Ectodermal cell (in vitro differentiated cells): ENCODE results near the gene FOXO4.

Experiments
- H3K27ac ChIP-seq: 2 replicates; pipeline ENCODE4 v1.7.0; 2013; ENCODE audit warnings: mild to moderate bottlenecking, low read depth, low read length; ENCODE audit not compliant: insufficient read depth, poor library complexity, severe bottlenecking
- H3K27me3 ChIP-seq: 2 replicates; pipeline ENCODE4 v1.7.0; 2013; ENCODE audit warnings: mild to moderate bottlenecking, low read length; ENCODE audit not compliant: insufficient read depth, control insufficient read depth, poor library complexity, severe bottlenecking
- H3K36me3 ChIP-seq: one replicate; pipeline ENCODE4 v1.7.0; 2013; ENCODE audit warnings: low read length; ENCODE audit not compliant: control insufficient read depth, insufficient read depth
- H3K4me1 ChIP-seq: one replicate; pipeline ENCODE4 v1.7.0; 2013; ENCODE audit warnings: low read length; ENCODE audit not compliant: control insufficient read depth, insufficient read depth
- H3K4me3 ChIP-seq: 2 replicates; pipeline ENCODE4 v1.7.0; 2013; ENCODE audit warnings: low read depth, low read length, control low read depth; ENCODE audit not compliant: insufficient read depth
- H3K9me3 ChIP-seq: 2 replicates; pipeline ENCODE4 v1.7.0; 2013; ENCODE audit warnings: mild to moderate bottlenecking, low read length, moderate library complexity; ENCODE audit not compliant: control insufficient read depth
- WGBS, 2 experiments: methylation state at CpG; one replicate each; pipeline ENCODE4 v1.1.7; 2013; ENCODE audit warnings: missing lambda C conversion rate in 2 of 2; 5-methylcytosine and 5-hydroxymethylcytosine counted together

The FOXO4 gene

DNA sequence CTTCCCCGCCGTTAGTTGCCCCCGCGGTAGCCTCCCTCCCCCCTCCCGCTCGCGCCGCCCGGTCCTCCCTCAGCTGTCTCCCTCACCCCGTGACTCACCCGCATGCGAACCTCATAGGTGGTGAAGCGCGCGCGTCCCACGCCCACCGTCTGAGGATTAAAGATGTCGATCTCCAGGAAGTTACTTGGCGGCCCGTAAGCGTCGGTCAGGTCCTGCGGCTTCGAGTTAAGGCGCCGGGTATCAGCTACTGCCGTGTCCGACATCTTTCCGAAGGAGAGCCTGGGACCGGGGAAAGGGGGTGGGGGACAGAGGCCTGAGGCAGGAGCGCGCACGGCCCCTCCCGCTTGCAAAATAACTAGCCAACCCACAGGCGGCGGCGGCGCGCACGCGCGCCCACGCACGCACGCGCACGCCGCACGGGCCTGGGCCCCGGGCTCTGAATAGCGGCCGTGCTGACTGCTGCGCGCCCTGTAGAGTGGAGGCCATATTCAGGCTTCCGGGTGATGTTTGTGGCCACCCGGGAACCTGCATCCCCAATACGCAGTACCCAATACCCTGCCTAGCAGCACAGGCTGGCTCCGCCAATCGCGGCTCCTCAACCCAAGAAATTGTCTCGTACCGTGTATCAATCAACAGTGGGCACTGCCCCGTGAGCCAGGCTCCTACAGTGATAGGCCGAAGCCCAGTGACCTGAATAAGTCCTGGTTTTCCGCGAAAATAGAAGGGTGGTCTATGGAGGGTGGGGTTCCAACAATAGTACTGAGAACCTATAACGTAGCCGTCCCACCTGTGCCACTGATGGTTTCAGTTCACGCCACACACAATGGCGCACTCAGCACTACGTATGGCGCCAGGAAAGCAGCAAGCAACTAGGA is 27.4 kb upstream of the FOXO4 start, which contains the start of gene SNX12:
TSS of gene SNX12 (minus strand) at position 291 of the 875 bp plus-strand sequence. CDS start at position 263, 28 bp downstream.
- no peaks in the 10 kb centered on the region for H3K27me3 ChIP-seq
- 1% methylated on average over 69 to 73 of the region's 73 CpGs for WGBS, 2 experiments
- H3K27ac ChIP-seq = peak within 1 kb of the TSS; percentile 74
- H3K9me3 ChIP-seq = no peaks in the 10 kb centered on the region
- H3K36me3 ChIP-seq = no peaks in the 10 kb centered on the region
- no peaks in the 10 kb centered on the region for H3K4me1 ChIP-seq
- H3K4me3 ChIP-seq = peak within 1 kb of the TSS; percentile 56

DNA sequence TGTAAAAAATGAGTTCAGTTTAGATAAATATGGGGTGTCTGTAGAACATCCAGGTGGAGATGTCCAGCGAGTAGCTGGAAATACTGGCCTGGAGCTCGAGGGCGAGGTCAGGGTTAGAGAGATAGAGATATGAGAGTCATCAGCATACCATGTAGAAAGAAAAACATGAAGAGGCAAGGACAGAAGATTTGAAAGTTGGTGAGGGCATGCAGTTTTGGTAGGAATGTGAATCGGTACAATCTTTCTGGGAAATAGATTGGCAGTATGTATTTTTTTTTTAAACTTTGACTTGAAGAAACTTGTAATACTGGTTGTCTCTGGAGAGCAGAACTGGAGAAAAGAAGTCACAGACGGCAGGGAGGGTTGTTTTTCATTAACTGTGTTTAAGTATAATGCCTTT is 25.1 kb upstream of the FOXO4 start:
- H3K27me3 ChIP-seq = no peaks in the 10 kb centered on the region
- no peak overlapping the region for H3K27ac ChIP-seq
- no peaks in the 10 kb centered on the region for H3K4me1 ChIP-seq
- 93 to 97% methylated on average over 4 of the region's 5 CpGs for WGBS, 2 experiments
- no peaks in the 10 kb centered on the region for H3K9me3 ChIP-seq
- H3K4me3 ChIP-seq = no peak overlapping the region
- no peaks in the 10 kb centered on the region for H3K36me3 ChIP-seq

DNA sequence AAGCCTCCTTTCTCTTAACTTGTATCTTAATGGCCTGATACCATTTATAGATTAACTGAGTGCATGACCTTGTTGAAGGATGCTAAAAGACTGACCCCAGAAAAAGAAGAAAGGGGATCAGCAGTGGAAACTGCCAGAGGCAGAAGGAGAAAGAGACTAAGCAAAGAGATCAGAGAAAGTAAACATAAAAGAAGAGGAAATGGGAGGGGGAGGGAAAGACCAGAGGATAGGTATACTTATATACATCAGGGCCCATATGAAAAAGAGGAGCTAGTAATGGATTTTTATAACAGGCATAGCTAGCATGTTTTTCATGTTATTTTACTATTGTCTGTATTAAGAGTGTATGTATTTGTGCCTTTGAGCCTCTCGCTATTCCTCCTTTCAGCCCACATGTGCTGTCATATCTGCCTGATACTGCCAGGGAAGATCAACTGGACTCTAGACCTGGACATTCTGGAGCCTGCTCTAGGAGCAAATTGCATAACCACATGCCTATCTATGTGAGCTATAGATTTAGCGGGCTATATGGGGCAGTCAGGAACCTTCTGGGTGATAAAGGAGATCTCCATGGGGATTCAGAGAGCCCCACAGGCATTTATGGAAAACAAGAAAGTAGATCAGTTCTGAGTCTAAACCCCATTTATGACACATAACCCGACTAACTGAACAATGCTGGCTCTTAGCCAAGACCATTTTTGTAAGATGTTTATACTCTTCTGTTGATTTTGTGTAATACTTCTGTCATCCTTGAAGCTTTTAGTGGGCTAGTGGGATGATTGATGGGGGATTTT is 14.1 kb upstream of the FOXO4 start:
- Histone ChIP-seq H3K36me3 (no peaks in the 10 kb centered on the region), H3K27ac (no peak overlapping the region), H3K4me3 (no peak overlapping the region), H3K4me1 (no peaks in the 10 kb centered on the region), H3K9me3 (no peaks in the 10 kb centered on the region), H3K27me3 (no peaks in the 10 kb centered on the region)
- WGBS, 2 experiments = 83 to 96% methylated on average over 3 of the region's 3 CpGs

DNA sequence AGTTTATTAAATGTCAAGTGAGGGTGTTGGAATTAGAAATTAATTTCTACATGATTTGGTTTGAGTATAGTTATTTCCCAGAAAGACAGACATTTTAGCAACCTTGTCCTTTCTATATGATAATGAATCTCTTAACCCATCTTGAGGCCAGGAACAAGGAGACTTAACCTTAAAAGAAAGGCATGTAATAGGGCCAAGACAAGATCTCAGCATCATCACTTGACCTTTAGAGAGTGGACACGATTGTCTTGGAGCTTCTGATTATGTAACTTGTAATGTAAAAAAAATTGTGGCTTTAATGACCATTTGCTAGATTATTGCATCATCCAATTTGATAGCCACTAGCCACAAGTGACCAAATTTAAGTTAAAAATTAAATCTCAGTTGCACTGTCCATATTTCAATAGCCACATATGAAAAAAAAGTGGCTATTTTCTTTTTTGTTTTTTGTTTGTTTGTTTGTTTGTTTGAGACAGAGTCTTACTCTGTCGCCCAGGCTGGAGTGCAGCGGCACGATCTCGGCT is 13.5 kb upstream of the FOXO4 start:
- WGBS, 2 experiments = 92 to 95% methylated on average over 4 to 5 of the region's 5 CpGs

DNA sequence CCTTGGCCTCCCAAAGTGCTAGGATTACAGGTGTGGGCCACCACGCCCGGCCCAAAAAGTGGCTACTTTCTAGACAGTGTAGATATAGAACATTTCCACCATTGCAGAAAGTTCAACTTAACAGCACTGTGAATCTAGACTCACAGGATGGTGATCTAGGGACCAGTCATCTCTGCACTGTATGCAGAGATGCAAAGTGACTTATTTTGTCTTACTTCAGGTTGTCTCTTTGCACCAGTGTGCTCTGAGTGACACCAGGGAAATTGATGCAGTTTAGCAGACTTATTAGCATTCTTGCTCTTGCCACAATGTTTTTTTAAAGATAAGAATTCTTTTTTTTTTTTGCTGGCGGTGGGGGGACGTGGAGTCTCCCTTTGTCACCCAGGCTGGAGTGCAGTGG is 12.8 kb upstream of the FOXO4 start:
- WGBS, 2 experiments = 92 to 96% methylated on average over 4 of the region's 4 CpGs
- Histone ChIP-seq H3K27ac (no peak overlapping the region), H3K36me3 (no peaks in the 10 kb centered on the region), H3K4me1 (no peaks in the 10 kb centered on the region), H3K4me3 (no peak overlapping the region), H3K27me3 (no peaks in the 10 kb centered on the region), H3K9me3 (no peaks in the 10 kb centered on the region)

More for the DNA sequence above, 13.5 kb upstream of the FOXO4 start:
- H3K27ac ChIP-seq = no peak overlapping the region
- H3K27me3 ChIP-seq = no peaks in the 10 kb centered on the region
- no peaks in the 10 kb centered on the region for H3K36me3 ChIP-seq
- no peaks in the 10 kb centered on the region for H3K4me1 ChIP-seq
- no peak overlapping the region for H3K4me3 ChIP-seq
- no peaks in the 10 kb centered on the region for H3K9me3 ChIP-seq

DNA sequence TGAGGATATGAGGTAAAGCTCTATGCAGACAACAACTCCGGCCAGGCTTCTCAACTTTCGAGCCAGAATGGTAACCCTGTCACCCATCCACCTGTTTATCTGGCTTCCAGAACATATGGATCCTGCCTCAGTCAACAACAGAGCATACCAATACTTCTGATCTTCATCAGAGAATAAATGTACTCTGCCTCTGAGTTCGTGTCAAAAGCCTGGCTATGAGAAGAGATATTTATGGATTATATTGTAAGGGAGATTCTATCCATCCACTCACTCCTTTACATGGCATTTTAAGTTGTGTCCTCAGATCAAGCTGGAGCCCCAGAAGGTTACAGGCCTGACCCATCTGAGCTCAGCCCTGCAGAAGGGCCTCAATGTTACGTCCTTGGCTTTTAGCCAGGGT is 9.8 kb upstream of the FOXO4 start:
- Histone ChIP-seq H3K9me3 (no peaks in the 10 kb centered on the region), H3K4me3 (no peak overlapping the region), H3K27ac (no peak overlapping the region), H3K36me3 (no peaks in the 10 kb centered on the region), H3K4me1 (no peaks in the 10 kb centered on the region), H3K27me3 (no peaks in the 10 kb centered on the region)
- WGBS, 2 experiments = 85 to 94% methylated on average over 3 of the region's 4 CpGs

DNA sequence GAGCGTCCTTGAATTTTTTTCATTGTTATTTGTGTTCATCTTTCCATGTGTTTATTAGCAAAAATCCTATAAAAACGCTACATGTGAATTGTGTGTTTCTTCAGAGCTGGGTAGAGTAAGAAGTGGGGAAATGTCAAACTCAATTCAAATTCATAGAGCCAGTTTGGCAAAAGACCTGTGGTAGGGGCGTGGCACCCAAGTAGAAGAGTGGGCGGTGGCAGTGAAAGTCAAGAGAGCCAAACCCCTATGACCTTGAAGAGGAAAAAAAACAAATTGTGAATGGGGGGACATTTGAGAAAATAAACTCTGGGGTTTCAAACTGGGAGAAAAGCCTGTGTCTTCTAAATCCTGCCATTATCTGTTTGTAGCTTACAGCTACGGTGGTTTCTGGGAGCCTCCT is 4.4 kb upstream of the FOXO4 start:
- Histone ChIP-seq H3K4me1 (no peaks in the 10 kb centered on the region), H3K27ac (no peak overlapping the region), H3K9me3 (no peaks in the 10 kb centered on the region), H3K36me3 (no peaks in the 10 kb centered on the region), H3K27me3 (peaks cover 1% of the 10 kb centered on the region), H3K4me3 (no peak overlapping the region)
- 92 to 97% methylated on average over 3 to 5 of the region's 5 CpGs for WGBS, 2 experiments

DNA sequence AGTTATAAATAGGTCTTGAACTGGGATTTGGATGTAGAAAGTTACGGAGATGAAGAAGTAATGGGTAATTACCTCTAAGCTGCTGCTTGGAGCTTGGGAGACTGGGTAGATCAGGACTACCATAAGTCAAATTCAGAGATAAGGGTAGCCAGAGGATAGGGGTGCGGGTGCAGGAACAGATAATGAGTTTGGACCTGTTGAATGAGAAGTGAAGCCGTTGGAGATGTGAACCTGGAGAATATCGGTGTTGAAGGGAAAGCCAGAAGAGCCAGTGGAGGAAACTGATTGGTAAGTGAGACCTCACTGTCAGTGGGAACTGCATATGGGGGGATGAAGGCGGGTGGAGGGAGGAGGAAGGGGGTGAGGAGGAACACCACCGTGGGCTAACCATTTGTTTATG is 618 bp upstream of the FOXO4 start:
- Histone ChIP-seq H3K27me3 (peaks cover 38% of the 10 kb centered on the region), H3K9me3 (no peaks in the 10 kb centered on the region), H3K27ac (no peak overlapping the region), H3K36me3 (no peaks in the 10 kb centered on the region), H3K4me3 (peak overlapping the region; percentile 46), H3K4me1 (peaks cover 7% of the 10 kb centered on the region)
- WGBS, 2 experiments = 46% methylated on average over 4 of the region's 6 CpGs

DNA sequence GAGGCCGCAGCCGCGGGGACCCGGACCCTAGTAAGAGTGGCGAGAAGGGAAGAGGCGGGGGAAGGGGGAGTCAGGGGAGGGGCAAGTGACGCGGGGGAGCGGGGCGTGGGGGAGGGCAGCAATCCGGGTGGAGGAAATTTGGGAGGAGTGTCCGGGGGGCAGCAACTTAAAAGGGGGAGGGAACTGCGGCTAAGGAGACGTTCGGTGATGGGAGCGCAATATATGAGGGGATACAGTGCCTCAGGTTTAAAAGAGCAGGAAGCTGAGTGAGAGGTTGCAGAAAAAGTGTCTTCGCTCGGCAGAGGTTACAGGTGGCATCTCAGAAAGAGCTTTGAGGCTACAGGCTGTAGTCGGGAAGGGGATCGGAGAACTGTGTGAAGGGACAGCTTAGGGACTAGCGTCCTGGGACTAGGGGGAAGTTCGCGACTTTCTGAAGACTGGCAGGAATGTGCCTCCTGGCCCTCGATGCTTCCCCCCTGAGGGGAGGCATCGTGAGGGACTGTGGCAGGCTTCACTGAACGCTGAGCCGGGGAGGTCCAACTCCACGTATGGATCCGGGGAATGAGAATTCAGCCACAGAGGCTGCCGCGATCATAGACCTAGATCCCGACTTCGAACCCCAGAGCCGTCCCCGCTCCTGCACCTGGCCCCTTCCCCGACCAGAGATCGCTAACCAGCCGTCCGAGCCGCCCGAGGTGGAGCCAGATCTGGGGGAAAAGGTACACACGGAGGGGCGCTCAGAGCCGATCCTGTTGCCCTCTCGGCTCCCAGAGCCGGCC is 519 bp downstream of the FOXO4 start:
- 0 to 1% methylated on average over 46 of the region's 46 CpGs for WGBS, 2 experiments
- Histone ChIP-seq H3K27ac (no peak overlapping the region), H3K27me3 (peaks cover 48% of the 10 kb centered on the region)

More for the DNA sequence above, 519 bp downstream of the FOXO4 start:
- Histone ChIP-seq H3K9me3 (no peaks in the 10 kb centered on the region), H3K4me3 (peak overlapping the region; percentile 46), H3K36me3 (no peaks in the 10 kb centered on the region), H3K4me1 (peaks cover 12% of the 10 kb centered on the region)
